Measurements from ENCODE around the gene SPTBN4.
"Not testable (repeated sequence)": the region's sequence is repeated elsewhere in the genome, so short reads cannot be mapped to it uniquely, and the experiment has no call there.

SPTBN4 gene

GRCh38 chr19:40621966-40622772 is 155.4 kb downstream of the SPTBN4 start:
- no peak for DNase-seq

- no peak for DNase-seq
Observed at GRCh38 chr19:40622773-40623075, 155.9 kb downstream of the SPTBN4 start.

- DNase-seq, result no peak
Observed at GRCh38 chr19:40623403-40624251, 156.8 kb downstream of the SPTBN4 start.

- DNase-seq, result not testable (repeated sequence)
Observed at GRCh38 chr19:40624369-40625153, 157.8 kb downstream of the SPTBN4 start.

GRCh38 chr19:40625406-40626120 is 158.8 kb downstream of the SPTBN4 start:
- DNase-seq, result no peak
